ENCODE data around the gene ELMOD1.

The ELMOD1 gene

DNA sequence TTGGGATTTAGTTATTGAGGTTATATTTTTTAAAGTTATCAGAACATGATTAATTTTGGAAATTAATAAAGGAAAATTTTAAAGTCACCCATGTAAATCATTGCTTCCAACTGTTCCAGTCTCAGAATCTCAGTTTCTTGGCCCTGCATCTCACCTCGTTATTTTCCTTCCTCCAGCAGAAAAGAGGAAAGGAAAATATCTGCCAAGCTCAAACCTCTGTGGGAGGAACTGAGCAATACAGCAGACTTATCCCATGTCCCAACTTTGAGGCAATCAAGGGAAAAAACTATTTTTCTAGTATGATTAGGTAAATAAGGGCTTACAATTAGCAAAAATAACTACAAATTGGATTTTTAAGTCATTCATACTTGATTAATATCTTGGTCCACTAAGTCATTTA, 30.1 kb downstream of the ELMOD1 start:
- FAIRE-seq (no peak), DNase-seq (ENCODE audit: insufficient read length) (no peak)
- TF ChIP-seq POLR2A (IDR thresholded peaks at IDR 0.05; ENCODE audit: low read depth, low read length): no peak
- TF ChIP-seq TAF1 (IDR thresholded peaks at IDR 0.05; ENCODE audit: borderline replicate concordance, low read depth, low read length): no peak
- no peak for TF ChIP-seq POLR2AphosphoS5 (IDR thresholded peaks at IDR 0.05; ENCODE audit: low read depth, low read length)

DNA sequence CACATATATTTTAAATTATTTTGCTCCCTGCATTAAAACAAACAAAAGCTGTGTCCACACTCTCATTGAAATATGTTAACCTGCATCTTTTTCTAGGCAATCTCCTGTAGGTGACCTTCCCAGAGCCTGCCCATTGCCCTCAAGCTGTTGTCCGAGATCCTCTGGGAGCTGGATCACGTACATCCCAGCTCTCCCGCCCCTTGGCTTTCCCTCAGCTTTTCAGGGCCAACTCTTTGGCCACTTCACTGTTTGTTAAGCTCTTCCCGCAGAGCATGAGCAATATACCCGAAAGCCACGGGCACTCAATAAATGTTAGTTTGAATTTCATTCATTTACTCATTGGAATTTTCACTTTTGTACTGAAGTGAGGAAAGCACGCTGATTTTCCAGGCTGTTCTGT, 32.2 kb downstream of the ELMOD1 start:
- DNase-seq (ENCODE audit: insufficient read length) (no peak), FAIRE-seq (no peak)
- TF ChIP-seq TAF1 (IDR thresholded peaks at IDR 0.05; ENCODE audit: borderline replicate concordance, low read depth, low read length): no peak
- TF ChIP-seq POLR2AphosphoS5 (IDR thresholded peaks at IDR 0.05; ENCODE audit: low read depth, low read length): no peak
- TF ChIP-seq POLR2A (IDR thresholded peaks at IDR 0.05; ENCODE audit: low read depth, low read length): no peak

DNA sequence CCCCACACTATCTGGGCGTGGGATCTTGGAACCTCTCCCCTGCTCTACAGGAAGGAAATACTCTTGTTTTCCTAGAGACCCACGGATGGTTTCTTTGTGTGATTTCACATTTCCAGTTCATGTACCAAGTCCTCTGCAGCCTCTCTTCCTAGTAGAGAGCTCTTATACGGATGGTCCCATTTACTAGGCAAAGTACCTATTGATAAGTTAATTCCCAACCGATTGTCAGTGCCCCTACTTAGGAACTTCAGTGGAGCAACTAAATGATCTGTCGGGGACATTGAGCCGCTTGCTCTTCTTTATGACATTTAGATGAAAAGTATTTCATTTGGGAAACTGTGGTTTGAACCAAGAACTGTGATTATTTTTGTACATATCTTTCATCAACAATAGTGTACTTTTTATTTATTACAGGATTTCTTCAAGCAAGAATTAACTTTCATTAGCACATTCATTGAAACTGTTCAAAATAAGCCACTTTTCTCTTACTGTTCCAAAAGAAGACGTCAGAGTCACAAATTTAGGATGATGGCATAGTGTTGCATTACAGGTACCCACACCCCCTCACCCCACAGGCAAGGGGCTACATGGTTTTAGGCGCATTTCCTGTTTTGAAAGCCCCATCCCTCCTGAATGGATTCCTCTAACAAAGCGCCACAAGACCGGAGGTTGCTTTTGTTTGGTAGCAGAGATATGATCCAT, 34.2 kb downstream of the ELMOD1 start:
- no peak for FAIRE-seq
- TF ChIP-seq POLR2AphosphoS5 (IDR thresholded peaks at IDR 0.05; ENCODE audit: low read depth, low read length): no peak
- TF ChIP-seq TAF1 (IDR thresholded peaks at IDR 0.05; ENCODE audit: borderline replicate concordance, low read depth, low read length): no peak
- TF ChIP-seq POLR2A (IDR thresholded peaks at IDR 0.05; ENCODE audit: low read depth, low read length): no peak
- no peak for DNase-seq (ENCODE audit: insufficient read length)

DNA sequence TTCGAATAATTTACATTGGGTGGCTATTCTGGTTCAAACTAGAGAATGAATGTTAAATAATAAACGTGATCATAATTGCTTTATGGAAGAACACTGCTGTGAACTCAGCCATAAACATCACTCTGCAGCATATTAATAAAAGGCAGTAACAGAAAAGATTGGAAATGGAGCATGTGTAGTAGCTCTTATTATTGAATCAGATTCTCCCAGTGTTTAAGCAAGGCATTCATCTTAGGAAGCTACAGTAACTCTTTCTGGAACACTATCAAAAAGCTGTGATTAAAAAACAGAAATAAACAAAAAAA, 34.7 kb downstream of the ELMOD1 start:
- DNase-seq (ENCODE audit: insufficient read length) (no peak), FAIRE-seq (no peak)
- TF ChIP-seq POLR2A (IDR thresholded peaks at IDR 0.05; ENCODE audit: low read depth, low read length): no peak
- TF ChIP-seq TAF1 (IDR thresholded peaks at IDR 0.05; ENCODE audit: borderline replicate concordance, low read depth, low read length): no peak
- no peak for TF ChIP-seq POLR2AphosphoS5 (IDR thresholded peaks at IDR 0.05; ENCODE audit: low read depth, low read length)

DNA sequence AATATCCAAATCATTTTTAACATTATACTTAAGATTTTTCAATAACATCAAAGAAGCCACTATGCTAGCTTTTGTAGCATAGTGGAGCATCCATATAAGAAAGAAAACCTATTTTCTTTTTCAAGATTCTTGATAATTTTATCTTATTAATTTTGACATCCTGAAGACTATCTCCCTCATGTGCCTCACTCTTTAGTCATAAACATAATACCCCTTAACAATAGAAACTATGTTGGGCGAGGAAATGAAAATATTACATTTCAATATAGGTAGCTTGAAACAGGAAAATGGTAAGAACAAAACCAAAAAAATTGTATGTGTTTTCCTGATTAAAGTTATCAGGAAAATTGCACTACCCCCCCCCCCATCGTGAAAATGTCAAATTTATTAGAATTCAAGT, 40.1 kb downstream of the ELMOD1 start:
- DNase-seq (ENCODE audit: insufficient read length) (no peak), FAIRE-seq (no peak)
- TF ChIP-seq TAF1 (IDR thresholded peaks at IDR 0.05; ENCODE audit: borderline replicate concordance, low read depth, low read length) (no peak), POLR2AphosphoS5 (IDR thresholded peaks at IDR 0.05; ENCODE audit: low read depth, low read length) (no peak)

DNA sequence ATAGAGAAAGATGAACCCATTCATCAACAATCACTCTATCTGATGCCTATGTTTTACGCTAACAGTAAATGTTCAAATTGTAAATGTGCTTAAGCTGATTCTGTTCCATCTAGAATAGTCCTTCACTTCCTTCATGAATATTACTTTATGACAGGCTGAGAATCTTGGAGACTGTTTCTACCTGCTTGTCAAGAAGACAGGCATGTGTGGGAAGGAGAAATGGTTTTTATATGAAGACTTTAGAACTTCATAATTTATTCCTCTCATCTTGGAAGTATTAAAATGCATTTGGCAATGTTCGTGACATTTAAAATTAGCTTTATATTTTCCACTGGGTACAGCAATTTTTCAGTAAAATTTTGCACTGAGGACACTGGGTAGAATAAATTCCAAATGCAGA, 41.0 kb downstream of the ELMOD1 start:
- no peak for FAIRE-seq
- TF ChIP-seq POLR2A (IDR thresholded peaks at IDR 0.05; ENCODE audit: low read depth, low read length): no peak
- no peak for TF ChIP-seq POLR2AphosphoS5 (IDR thresholded peaks at IDR 0.05; ENCODE audit: low read depth, low read length)
- TF ChIP-seq TAF1 (IDR thresholded peaks at IDR 0.05; ENCODE audit: borderline replicate concordance, low read depth, low read length): no peak
- DNase-seq (ENCODE audit: insufficient read length): no peak

DNA sequence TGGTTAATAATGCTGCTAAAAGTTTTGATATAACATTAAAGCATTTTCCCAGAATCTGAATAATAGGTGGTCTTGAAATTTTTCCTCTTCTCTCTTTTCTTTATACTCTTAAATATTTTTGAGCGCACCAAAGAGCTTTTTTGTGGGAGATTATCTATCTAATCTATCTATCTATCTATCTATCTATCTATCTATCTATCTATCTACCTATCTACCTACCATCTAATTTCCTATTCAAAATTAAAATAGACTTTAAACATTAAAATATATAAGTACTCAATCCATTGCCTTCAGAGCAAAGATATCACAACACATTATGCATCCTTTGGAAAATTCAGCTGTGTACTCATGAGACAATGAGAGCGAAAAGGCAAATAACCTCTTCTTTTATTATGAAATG, 55.8 kb downstream of the ELMOD1 start:
- no peak for TF ChIP-seq POLR2A (IDR thresholded peaks at IDR 0.05; ENCODE audit: low read depth, low read length)
- no peak for TF ChIP-seq TAF1 (IDR thresholded peaks at IDR 0.05; ENCODE audit: borderline replicate concordance, low read depth, low read length)
- no peak for TF ChIP-seq POLR2AphosphoS5 (IDR thresholded peaks at IDR 0.05; ENCODE audit: low read depth, low read length)
- no peak for DNase-seq (ENCODE audit: insufficient read length)
- no peak for FAIRE-seq

DNA sequence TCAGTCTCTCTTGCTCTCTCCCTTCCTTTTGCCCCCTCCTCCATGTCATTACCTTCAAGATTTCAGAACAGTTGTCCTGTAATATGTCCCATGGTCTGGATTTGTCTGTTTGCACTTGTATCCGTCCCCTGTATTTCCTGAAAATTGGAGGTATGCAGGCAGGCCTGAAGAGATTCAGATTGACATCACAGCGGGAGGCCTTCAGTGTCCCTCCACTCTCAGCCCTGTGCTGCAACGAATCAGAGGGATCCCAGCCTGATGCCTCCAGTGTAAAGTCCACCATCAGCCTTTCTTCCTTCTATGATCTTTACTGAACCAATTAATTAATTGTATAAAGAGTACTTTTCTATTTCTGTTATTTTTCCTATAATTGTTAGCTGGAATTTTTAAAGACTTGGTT, 57.3 kb downstream of the ELMOD1 start:
- DNase-seq (ENCODE audit: insufficient read length): no peak
- no peak for TF ChIP-seq POLR2AphosphoS5 (IDR thresholded peaks at IDR 0.05; ENCODE audit: low read depth, low read length)
- TF ChIP-seq TAF1 (IDR thresholded peaks at IDR 0.05; ENCODE audit: borderline replicate concordance, low read depth, low read length): no peak
- no peak for TF ChIP-seq POLR2A (IDR thresholded peaks at IDR 0.05; ENCODE audit: low read depth, low read length)
- no peak for FAIRE-seq

DNA sequence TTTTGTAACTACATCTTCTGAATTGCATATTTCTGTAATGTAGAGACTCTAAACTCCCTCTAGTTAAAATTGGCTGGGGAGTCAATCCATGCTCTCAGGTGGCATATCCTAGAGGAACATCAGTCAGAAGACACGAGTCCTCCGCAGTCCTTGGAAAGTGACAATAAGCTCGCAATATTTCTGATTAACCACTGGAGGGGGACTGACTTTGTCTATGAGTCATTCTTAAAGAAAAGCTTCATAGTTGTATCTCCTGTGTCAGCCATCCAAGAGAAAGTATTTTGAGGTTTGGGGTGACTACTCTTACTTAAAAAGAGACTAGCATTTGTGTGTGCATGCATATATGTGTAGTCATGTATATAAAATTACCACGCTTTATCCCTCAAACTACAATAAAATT, 60.7 kb downstream of the ELMOD1 start:
- no peak for FAIRE-seq
- DNase-seq (ENCODE audit: insufficient read length): no peak
- TF ChIP-seq POLR2AphosphoS5 (IDR thresholded peaks at IDR 0.05; ENCODE audit: low read depth, low read length): no peak
- TF ChIP-seq TAF1 (IDR thresholded peaks at IDR 0.05; ENCODE audit: borderline replicate concordance, low read depth, low read length): no peak
- no peak for TF ChIP-seq POLR2A (IDR thresholded peaks at IDR 0.05; ENCODE audit: low read depth, low read length)

DNA sequence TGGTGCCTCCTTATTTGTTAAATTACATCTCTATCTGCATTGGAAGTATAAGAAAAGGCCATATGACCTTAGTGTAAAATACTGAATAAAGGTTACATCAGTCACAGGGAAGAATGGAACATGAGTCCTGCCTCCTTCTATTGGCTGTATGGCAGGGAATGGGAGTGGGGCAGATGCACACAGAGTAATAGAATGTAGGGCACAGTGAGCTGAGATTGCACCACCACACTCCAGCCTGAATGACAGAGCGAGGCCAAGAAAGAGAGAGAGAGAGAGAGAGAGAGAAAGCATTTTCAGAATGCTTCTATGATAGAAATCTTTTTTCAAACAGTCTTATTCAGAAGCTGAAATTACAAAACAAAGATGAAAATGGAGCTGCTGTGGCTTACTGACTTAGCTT, 62.1 kb downstream of the ELMOD1 start:
- FAIRE-seq (peak; percentile 5), DNase-seq (ENCODE audit: insufficient read length) (no peak)
- TF ChIP-seq POLR2A (IDR thresholded peaks at IDR 0.05; ENCODE audit: low read depth, low read length) (no peak), POLR2AphosphoS5 (IDR thresholded peaks at IDR 0.05; ENCODE audit: low read depth, low read length) (no peak), TAF1 (IDR thresholded peaks at IDR 0.05; ENCODE audit: borderline replicate concordance, low read depth, low read length) (no peak)

DNA sequence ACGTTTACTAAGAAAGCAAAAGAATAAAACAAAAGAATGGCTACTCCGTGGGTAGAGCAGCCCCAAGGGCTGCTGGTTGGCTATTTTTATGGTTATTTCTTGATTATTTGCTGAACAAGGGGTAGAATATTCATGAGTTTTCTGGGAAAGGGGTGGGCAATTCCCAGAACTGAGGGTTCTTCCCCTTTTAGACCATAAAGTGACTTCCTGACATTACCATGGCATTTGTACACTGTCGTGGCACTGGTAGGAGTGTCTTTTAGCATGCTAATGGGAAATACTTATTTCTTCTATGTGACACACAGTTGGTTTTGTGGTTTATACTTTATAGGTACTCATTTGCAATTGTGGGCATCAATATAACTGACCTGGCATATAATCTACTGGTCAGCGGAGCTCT, 64.7 kb downstream of the ELMOD1 start:
- FAIRE-seq: peak; percentile 24
- no peak for DNase-seq (ENCODE audit: insufficient read length)
- TF ChIP-seq TAF1 (IDR thresholded peaks at IDR 0.05; ENCODE audit: borderline replicate concordance, low read depth, low read length) (no peak), POLR2AphosphoS5 (IDR thresholded peaks at IDR 0.05; ENCODE audit: low read depth, low read length) (no peak)

DNA sequence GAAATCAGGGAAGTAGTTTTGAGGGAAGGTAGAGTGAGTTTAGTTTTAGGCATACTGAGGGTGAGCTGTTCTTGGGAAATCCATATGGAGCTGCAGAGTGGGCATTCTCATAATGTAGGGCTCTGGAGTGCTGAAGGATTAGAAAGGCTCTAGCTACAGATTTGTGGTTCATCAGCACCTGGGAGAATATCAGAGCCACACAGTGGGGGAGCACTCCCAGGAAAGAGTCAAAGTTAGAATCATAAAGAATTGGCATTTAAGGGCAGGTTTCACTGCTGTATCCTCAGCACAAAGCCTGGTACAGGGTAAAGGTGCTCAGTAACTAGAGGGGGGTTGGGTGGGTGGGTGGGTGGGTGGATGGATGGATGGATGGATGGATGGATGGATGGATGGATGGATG, 68.4 kb downstream of the ELMOD1 start:
- DNase-seq (ENCODE audit: insufficient read length) (no peak), FAIRE-seq (no peak)
- TF ChIP-seq TAF1 (IDR thresholded peaks at IDR 0.05; ENCODE audit: borderline replicate concordance, low read depth, low read length) (no peak), POLR2AphosphoS5 (IDR thresholded peaks at IDR 0.05; ENCODE audit: low read depth, low read length) (no peak), POLR2A (IDR thresholded peaks at IDR 0.05; ENCODE audit: low read depth, low read length) (no peak)

DNA sequence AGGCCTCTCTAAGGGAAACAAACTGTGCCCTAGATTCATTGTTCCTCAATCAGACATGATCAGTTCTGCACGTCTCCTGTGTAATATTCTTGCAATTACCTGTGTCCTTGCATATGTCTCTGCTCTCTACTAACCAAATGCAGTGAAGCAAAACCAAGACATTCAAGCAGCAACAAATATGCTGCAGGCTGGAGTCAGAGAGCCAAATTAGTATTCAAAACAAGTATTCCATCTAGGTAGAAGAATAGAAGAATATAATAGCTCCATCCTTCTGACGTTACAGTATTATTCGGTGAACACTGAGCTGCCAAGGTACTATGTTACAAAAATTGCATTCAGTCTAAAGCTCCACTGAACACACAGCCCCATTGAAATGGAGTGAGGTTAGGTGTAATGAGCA, 69.1 kb downstream of the ELMOD1 start:
- peak; percentile 38 for FAIRE-seq
- no peak for DNase-seq (ENCODE audit: insufficient read length)
- TF ChIP-seq TAF1 (IDR thresholded peaks at IDR 0.05; ENCODE audit: borderline replicate concordance, low read depth, low read length) (no peak), POLR2A (IDR thresholded peaks at IDR 0.05; ENCODE audit: low read depth, low read length) (no peak), POLR2AphosphoS5 (IDR thresholded peaks at IDR 0.05; ENCODE audit: low read depth, low read length) (no peak)
